GM12891 (cell line): ENCODE results near the gene BTC.
A peak's percentile ranks its signal among the peaks of the same experiment; 100 is the strongest.

Experiments
- DNase-seq: peaks from one replicate; pipeline ENCODE4 v3.0.0; 2011; ENCODE audit warnings: low spot score; ENCODE audit not compliant: insufficient read length
- FAIRE-seq: peaks from 2 replicates; lab custom pipeline; 2011; peaks lifted over from hg19 to GRCh38; lab: Jason Lieb, UNC
- PAX5 ChIP-seq: IDR thresholded peaks from 2 replicates; pipeline ENCODE4 v1.6.1; 2011; ENCODE audit warnings: low read length, moderate library complexity, mild to moderate bottlenecking; ENCODE audit not compliant: insufficient read depth, severe bottlenecking
- POLR2A ChIP-seq: IDR thresholded peaks from 2 replicates; pipeline ENCODE4 v1.6.1; 2011; ENCODE audit warnings: low read depth, low read length, control low read depth
- POLR2AphosphoS5 ChIP-seq: IDR thresholded peaks from 2 replicates; pipeline ENCODE4 v1.6.1; 2011; ENCODE audit warnings: low read depth, low read length, control low read depth
- POU2F2 ChIP-seq: IDR thresholded peaks from 2 replicates; pipeline ENCODE4 v1.6.1; 2011; ENCODE audit warnings: low read depth, mild to moderate bottlenecking, control low read depth, low read length, moderate library complexity
- SPI1 ChIP-seq: IDR thresholded peaks from 2 replicates; pipeline ENCODE4 v1.6.1; 2011; ENCODE audit warnings: low read depth, low read length, control low read depth
- TAF1 ChIP-seq: IDR thresholded peaks from 2 replicates; pipeline ENCODE4 v1.6.1; 2011; ENCODE audit warnings: low read depth, low read length, control low read depth

The BTC gene

GRCh38 chr4:74764119-74764518 lies 30.2 kb downstream of the BTC start:
- no peak for TF ChIP-seq PAX5
- no peak for TF ChIP-seq TAF1
- no peak for FAIRE-seq
- DNase-seq = no peak

GRCh38 chr4:74758551-74759145 lies 35.7 kb downstream of the BTC start:
- FAIRE-seq (no peak), DNase-seq (no peak)
- no peak for TF ChIP-seq TAF1
- no peak for TF ChIP-seq POU2F2
- no peak for TF ChIP-seq SPI1
- no peak for TF ChIP-seq POLR2AphosphoS5
- no peak for TF ChIP-seq POLR2A
- no peak for TF ChIP-seq PAX5

GRCh38 chr4:74757136-74757535 lies 37.2 kb downstream of the BTC start:
- no peak for TF ChIP-seq POLR2AphosphoS5
- TF ChIP-seq PAX5 = no peak
- no peak for TF ChIP-seq SPI1
- TF ChIP-seq POU2F2 = no peak
- TF ChIP-seq POLR2A = no peak
- no peak for TF ChIP-seq TAF1
- FAIRE-seq (no peak), DNase-seq (no peak)

GRCh38 chr4:74755486-74755885 lies 38.8 kb downstream of the BTC start:
- DNase-seq (no peak), FAIRE-seq (no peak)
- TF ChIP-seq POLR2AphosphoS5 (no peak), POLR2A (no peak), TAF1 (no peak), PAX5 (no peak), POU2F2 (no peak), SPI1 (no peak)

GRCh38 chr4:74754218-74754617 lies 40.1 kb downstream of the BTC start:
- DNase-seq (peak; percentile 1), FAIRE-seq (no peak)
- TF ChIP-seq PAX5 (no peak), POU2F2 (no peak), SPI1 (no peak), POLR2A (no peak), TAF1 (no peak), POLR2AphosphoS5 (no peak)

- DNase-seq (no peak), FAIRE-seq (no peak)
- no peak for TF ChIP-seq POLR2AphosphoS5
- TF ChIP-seq TAF1 = no peak
These were observed 41.5 kb downstream of the BTC start for GRCh38 chr4:74752798-74753197.

GRCh38 chr4:74751856-74752255 lies 42.5 kb downstream of the BTC start:
- FAIRE-seq (no peak), DNase-seq (no peak)
- TF ChIP-seq POLR2A (no peak), POU2F2 (no peak), POLR2AphosphoS5 (no peak), PAX5 (no peak), TAF1 (no peak), SPI1 (no peak)

GRCh38 chr4:74751247-74751646 lies 43.1 kb downstream of the BTC start:
- DNase-seq (no peak), FAIRE-seq (no peak)
- TF ChIP-seq POLR2A = no peak

- FAIRE-seq (no peak), DNase-seq (no peak)
- no peak for TF ChIP-seq PAX5
- no peak for TF ChIP-seq SPI1
- TF ChIP-seq POLR2A = no peak
- no peak for TF ChIP-seq TAF1
- no peak for TF ChIP-seq POU2F2
- no peak for TF ChIP-seq POLR2AphosphoS5
These were observed 52.1 kb downstream of the BTC start for GRCh38 chr4:74742185-74742584.

GRCh38 chr4:74738464-74739143 lies 55.7 kb downstream of the BTC start:
- FAIRE-seq (no peak), DNase-seq (no peak)
- no peak for TF ChIP-seq PAX5
- no peak for TF ChIP-seq TAF1
- no peak for TF ChIP-seq POU2F2
- no peak for TF ChIP-seq POLR2A
- TF ChIP-seq SPI1 = no peak
- TF ChIP-seq POLR2AphosphoS5 = no peak

GRCh38 chr4:74734995-74735394 lies 59.3 kb downstream of the BTC start:
- FAIRE-seq (no peak), DNase-seq (no peak)
- TF ChIP-seq POLR2A (no peak), SPI1 (no peak), TAF1 (no peak), POU2F2 (no peak), PAX5 (no peak), POLR2AphosphoS5 (no peak)
